ENCODE measurements around the gene EGR2. TPM values are rescaled to one million over a fixed set of nuclear protein-coding genes. Genes with fewer than 3 reads are reported as not detected.
"Not testable (repeated sequence)": the region's sequence is repeated elsewhere in the genome, so short reads cannot be mapped to it uniquely, and the experiment has no call there.

Gene EGR2
- total RNA-seq, 2 donors from 2014 or later = 0.20 to 8.2 TPM

DNA sequence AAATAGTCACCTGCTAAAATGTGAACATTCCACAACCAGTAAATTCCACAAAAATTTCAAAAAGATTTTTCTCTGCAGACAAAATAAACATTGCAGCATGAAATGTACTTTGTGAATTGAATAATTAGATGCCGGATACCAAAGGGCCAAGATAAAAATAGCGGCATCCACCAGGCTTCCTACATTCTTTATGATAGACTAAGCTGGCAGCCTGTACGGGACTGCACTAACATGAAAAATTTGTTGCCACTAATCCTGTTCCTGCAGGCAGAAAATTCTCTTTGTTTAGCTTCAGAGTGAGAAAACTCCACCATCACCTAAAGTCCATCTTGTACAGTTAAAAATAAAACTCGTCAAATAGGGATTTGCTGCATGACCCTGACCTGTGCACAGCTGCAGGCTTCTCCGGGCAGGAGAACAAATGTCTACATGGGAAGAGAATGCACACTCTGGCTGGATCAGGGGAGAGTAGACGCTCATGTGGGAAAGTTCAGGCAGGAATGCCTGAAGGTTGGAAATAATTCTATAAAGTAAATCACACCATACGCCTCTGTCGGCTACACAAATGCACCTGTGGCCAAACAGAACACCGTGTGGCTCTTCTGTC lies 27.2 kb downstream of the EGR2 start:
- no peaks in the 10 kb centered on the region for H3K9me3 ChIP-seq
- H3K27ac ChIP-seq = no peak overlapping the region
- no peak overlapping the region for H3K9ac ChIP-seq (ENCODE audit: low read depth in 2 of 2, low read length in 2 of 2)
- H3K4me1 ChIP-seq = no peaks in the 10 kb centered on the region
- TF ChIP-seq, protein P1, sequence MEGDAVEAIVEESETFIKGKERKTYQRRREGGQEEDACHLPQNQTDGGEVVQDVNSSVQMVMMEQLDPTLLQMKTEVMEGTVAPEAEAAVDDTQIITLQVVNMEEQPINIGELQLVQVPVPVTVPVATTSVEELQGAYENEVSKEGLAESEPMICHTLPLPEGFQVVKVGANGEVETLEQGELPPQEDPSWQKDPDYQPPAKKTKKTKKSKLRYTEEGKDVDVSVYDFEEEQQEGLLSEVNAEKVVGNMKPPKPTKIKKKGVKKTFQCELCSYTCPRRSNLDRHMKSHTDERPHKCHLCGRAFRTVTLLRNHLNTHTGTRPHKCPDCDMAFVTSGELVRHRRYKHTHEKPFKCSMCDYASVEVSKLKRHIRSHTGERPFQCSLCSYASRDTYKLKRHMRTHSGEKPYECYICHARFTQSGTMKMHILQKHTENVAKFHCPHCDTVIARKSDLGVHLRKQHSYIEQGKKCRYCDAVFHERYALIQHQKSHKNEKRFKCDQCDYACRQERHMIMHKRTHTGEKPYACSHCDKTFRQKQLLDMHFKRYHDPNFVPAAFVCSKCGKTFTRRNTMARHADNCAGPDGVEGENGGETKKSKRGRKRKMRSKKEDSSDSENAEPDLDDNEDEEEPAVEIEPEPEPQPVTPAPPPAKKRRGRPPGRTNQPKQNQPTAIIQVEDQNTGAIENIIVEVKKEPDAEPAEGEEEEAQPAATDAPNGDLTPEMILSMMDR (IDR thresholded peaks at IDR 0.05) = no peak
- intact Hi-C loops (cut with DNase I) = no loop called here
- no peak for DNase-seq
- H3K36me3 ChIP-seq = no peaks in the 10 kb centered on the region
- no peaks in the 10 kb centered on the region for H3K27me3 ChIP-seq
- no peak overlapping the region for H3K4me3 ChIP-seq

DNA sequence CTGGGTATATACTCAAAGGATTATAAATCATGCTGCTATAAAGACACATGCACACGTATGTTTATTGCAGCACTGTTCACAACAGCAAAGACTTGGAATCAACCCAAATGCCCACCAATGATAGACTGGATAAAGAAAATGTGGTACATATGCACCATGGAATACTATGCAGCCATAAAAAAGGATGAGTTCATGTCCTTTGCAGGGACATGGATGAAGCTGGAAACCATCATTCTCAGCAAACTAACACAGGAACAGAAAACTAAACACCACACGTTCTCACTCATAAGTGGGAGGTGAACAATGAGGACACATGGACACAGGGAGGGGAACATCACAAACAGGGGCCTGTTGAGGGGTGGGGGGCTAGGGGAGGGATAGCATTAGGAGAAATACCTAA lies 27.9 kb downstream of the EGR2 start:
- H3K36me3 ChIP-seq; DNase-seq; H3K27ac ChIP-seq; H3K27me3 ChIP-seq; H3K9ac ChIP-seq (ENCODE audit: low read depth in 2 of 2, low read length in 2 of 2); H3K9me3 ChIP-seq; H3K4me3 ChIP-seq; intact Hi-C loops (cut with DNase I); H3K4me1 ChIP-seq: not testable (repeated sequence)

DNA sequence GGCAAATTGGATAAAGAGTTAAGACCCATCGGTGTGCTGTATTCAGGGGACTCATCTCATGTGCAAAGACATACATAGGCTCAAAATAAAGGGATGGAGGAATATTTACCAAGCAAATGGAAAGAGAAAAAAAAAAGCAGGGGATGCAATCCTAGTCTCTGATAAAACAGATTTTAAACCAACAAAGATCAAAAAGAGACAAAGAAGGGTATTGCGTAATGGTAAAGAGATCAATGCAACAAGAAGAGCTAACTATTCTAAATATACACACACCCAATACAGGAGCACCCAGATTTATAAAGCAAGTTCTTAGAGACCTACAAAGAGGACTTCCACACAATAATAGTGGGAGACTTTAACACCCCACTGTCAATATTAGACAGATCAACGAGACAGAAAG lies 31.6 kb downstream of the EGR2 start:
- H3K4me3 ChIP-seq; DNase-seq; H3K27me3 ChIP-seq; H3K9me3 ChIP-seq; H3K36me3 ChIP-seq; H3K4me1 ChIP-seq; H3K27ac ChIP-seq; intact Hi-C loops (cut with DNase I); H3K9ac ChIP-seq (ENCODE audit: low read depth in 2 of 2, low read length in 2 of 2): not testable (repeated sequence)

DNA sequence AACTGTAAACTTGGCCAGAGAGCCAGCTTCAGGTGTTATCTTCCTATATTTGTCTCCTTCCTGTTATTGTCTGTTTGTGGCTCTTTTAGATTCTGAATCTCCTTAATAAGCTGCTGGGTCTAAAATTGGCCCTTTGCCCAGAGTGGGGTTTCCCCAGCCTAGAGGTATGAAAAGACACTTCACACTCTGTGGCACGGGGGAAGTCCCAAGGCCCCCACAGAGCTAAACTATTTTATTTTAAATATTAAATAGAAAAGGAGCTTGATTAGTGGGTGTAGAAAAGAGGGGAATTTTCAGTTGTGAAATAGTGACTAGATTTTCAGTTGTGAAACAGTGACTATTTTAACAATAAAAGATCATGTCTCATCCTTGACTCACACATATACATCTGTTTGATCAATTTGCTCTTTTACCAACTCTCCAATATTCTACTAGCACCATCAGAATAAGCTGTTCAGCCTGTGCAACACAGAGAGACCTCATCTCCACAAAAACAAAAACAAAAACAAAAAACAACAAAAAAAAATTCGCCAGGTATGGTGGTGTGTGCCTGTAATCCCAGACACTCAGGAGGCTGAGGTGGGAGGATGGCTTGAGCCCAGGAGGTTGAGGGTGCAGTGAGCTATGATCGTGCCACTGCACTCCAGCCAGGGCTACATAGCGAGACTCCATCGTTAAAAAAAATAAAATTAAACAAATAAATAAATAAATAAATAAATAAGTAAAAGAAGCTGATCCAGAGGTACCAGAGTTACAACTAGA lies 36.5 kb downstream of the EGR2 start:
- no peak overlapping the region for H3K4me3 ChIP-seq
- H3K9ac ChIP-seq (ENCODE audit: low read depth in 2 of 2, low read length in 2 of 2) = no peak overlapping the region
- intact Hi-C loops (cut with DNase I) = no loop called here
- TF ChIP-seq, protein P1 (IDR thresholded peaks at IDR 0.05) = no peak
- H3K27ac ChIP-seq = no peak overlapping the region
- H3K9me3 ChIP-seq = no peaks in the 10 kb centered on the region
- H3K27me3 ChIP-seq = no peaks in the 10 kb centered on the region
- H3K36me3 ChIP-seq = no peaks in the 10 kb centered on the region
- no peaks in the 10 kb centered on the region for H3K4me1 ChIP-seq
- peak; percentile 27 for DNase-seq

DNA sequence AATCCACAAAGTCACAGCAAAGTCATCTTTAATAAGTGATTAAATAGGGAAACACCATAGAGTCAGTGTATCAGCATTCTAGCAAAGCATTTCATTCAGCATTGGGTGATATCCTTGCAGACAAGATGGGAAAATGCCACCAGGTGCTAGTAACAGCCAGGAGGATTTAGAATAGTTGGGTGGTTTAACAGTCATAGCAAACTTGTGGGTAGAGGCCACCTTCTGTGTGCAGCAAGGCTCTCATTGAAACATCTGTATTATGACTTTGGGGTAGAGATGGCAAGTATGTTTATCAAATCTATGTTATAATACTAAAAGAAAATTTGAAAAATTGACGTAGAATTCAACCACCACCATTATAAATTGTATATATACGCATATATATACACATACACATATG lies 38.0 kb downstream of the EGR2 start:
- no peak overlapping the region for H3K27ac ChIP-seq
- no peaks in the 10 kb centered on the region for H3K9me3 ChIP-seq
- H3K4me3 ChIP-seq = no peak overlapping the region
- no peaks in the 10 kb centered on the region for H3K4me1 ChIP-seq
- intact Hi-C loops (cut with DNase I) = no loop called here
- no peak overlapping the region for H3K9ac ChIP-seq (ENCODE audit: low read depth in 2 of 2, low read length in 2 of 2)
- DNase-seq = no peak
- H3K27me3 ChIP-seq = no peaks in the 10 kb centered on the region
- TF ChIP-seq, protein P1 (IDR thresholded peaks at IDR 0.05) = no peak
- no peaks in the 10 kb centered on the region for H3K36me3 ChIP-seq

DNA sequence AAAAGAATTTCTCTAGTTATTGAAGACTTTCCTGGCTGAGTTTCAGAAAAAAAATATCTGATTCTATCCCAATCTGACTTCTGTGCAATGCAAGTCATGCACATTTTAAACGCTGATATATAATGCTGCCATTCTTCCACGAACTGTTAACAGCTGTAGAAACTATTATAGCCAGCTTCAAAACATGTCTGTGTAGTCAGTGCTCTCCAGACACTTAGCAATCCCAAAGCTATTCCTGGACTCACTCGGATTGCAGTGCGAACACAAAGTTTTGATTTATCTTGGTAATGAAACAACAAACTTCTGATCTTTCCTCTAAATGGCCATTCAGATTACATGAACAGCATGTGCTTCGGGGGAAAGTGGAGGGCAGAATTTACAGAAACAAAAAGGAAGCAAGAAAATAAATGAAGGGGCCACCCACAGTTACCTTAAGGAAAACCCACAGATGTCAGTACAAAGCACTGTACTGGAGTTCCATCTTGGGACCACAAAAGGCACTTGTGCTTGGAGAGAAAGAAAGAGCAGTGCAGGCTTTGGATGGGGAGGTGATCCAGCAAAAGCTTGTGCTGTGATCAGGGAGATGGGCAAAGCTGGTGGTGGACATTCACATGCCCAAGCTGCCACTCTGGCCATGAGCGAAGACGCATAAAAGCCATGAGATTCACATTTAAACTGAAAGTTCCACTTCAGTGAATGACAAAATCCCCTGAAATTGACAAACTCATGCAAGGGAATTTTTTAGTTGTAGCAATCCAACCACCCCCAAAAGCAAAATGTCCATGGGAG lies 43.8 kb downstream of the EGR2 start:
- DNase-seq = no peak
- Histone ChIP-seq H3K9ac (ENCODE audit: low read depth in 2 of 2, low read length in 2 of 2) (no peak overlapping the region), H3K27ac (no peak overlapping the region), H3K4me3 (no peak overlapping the region), H3K4me1 (no peaks in the 10 kb centered on the region), H3K27me3 (no peaks in the 10 kb centered on the region), H3K9me3 (no peaks in the 10 kb centered on the region), H3K36me3 (no peaks in the 10 kb centered on the region)
- intact Hi-C loops (cut with DNase I) = no loop called here
- TF ChIP-seq, protein P1 (IDR thresholded peaks at IDR 0.05) = no peak
